ENCODE measurements around the gene AUTS2. TPM values are rescaled to one million over a fixed set of nuclear protein-coding genes. Genes with fewer than 3 reads are reported as not detected.

Gene AUTS2
- polyA plus RNA-seq, 3 donors, result 0.08 to 0.35 TPM; not detected in 1

- Histone ChIP-seq H3K4me2 (replicated peaks; ENCODE audit: extremely low read depth, low read length, poor library complexity, severe bottlenecking) (no peak overlapping the region), H3K27ac (ENCODE audit: low read depth in 1 of 2, low read length in 2 of 2) (no peak overlapping the region), H3K36me3 (replicated peaks in 1 of 2; ENCODE audit: control insufficient read depth in 1 of 2, insufficient read depth in 2 of 2, low read length in 2 of 2) (no peaks in the 10 kb centered on the region), H3K79me2 (ENCODE audit: insufficient read depth, low read length) (no peaks in the 10 kb centered on the region), H3K27me3 (ENCODE audit: control insufficient read depth in 2 of 2, insufficient read depth in 2 of 2, low read length in 2 of 2) (no peaks in the 10 kb centered on the region), H3K4me1 (ENCODE audit: control insufficient read depth in 1 of 2, insufficient read depth in 2 of 2, low read length in 2 of 2) (no peaks in the 10 kb centered on the region), H3K4me3 (replicated peaks in 1 of 3; ENCODE audit: low read depth in 2 of 3, low read length in 3 of 3) (no peak overlapping the region), H2AFZ (ENCODE audit: insufficient read depth, low read depth, low read length, poor library complexity, severe bottlenecking) (no peak overlapping the region), H3K9ac (ENCODE audit: insufficient read depth, low read length, poor library complexity, severe bottlenecking) (no peak overlapping the region), H3K9me3 (replicated peaks in 1 of 2; ENCODE audit: control insufficient read depth in 1 of 2, insufficient read depth in 1 of 2, low read length in 2 of 2) (peaks cover 0 to 4% of the 10 kb centered on the region in 2 donors), H4K20me1 (ENCODE audit: insufficient read depth, low read length) (no peaks in the 10 kb centered on the region)
- no peak for TF ChIP-seq CTCF (IDR thresholded peaks at IDR 0.05)
- no peaks in the 10 kb centered on the region for H3K27me3 Mint-ChIP-seq (ENCODE audit: low read depth in 3 of 3)
- intact Hi-C loops (cut with micrococcal nuclease), result no loop called here
- WGBS (ENCODE audit: insufficient coverage), result 70% methylated on average over 4 of the region's 8 CpGs
- DNase-seq, result no peak
- no peak overlapping the region for H3K4me3 Mint-ChIP-seq
- H3K9me3 Mint-ChIP-seq, result peaks cover 0 to 2% (median 0%) of the 10 kb centered on the region in 7 donors
- H3K36me3 Mint-ChIP-seq, result no peaks in the 10 kb centered on the region
- no peaks in the 10 kb centered on the region for H3K4me1 Mint-ChIP-seq
- H3K27ac Mint-ChIP-seq, result no peak overlapping the region
Measured at GRCh38 chr7:70659263-70659662, 1061.0 kb downstream of the AUTS2 start.

DNA sequence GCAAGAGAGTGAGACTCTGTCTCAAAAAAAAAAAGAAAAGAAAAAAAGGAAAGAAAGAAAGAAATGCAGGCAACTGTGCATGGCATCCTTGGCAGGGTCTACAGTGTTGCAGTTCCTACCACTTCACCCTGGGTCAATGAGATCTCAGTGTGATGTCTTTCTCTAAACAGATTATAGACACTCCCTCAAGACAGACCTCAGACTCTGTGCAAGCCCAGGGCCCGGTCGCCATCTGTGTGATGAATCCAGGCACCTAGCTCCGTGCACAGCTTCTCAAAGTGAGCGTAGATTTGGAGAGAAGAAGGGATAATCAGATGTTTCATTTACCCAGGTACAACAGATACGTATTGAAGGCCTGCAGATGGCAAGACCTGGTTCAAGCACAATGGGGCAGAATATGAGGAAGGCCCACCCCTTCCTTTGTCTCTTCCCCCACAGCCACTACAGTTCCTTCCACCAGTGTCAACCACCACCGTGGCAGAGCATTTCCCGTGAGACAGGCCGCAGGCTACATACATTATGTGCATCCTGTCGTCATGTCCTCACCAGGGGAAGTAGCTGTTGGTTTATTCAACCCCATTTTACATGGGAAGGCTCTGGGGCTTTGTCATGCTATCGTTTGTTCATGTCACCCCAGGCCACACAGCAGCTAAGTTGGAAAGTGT, 1062.0 kb downstream of the AUTS2 start:
- H3K4me1 ChIP-seq (ENCODE audit: control insufficient read depth in 1 of 2, insufficient read depth in 2 of 2, low read length in 2 of 2), result no peaks in the 10 kb centered on the region
- H4K20me1 ChIP-seq (ENCODE audit: insufficient read depth, low read length), result no peaks in the 10 kb centered on the region
- no peaks in the 10 kb centered on the region for H3K36me3 ChIP-seq (replicated peaks in 1 of 2; ENCODE audit: control insufficient read depth in 1 of 2, insufficient read depth in 2 of 2, low read length in 2 of 2)
- no peak overlapping the region for H2AFZ ChIP-seq (ENCODE audit: insufficient read depth, low read depth, low read length, poor library complexity, severe bottlenecking)
- peaks cover 0 to 4% of the 10 kb centered on the region in 2 donors for H3K9me3 ChIP-seq (replicated peaks in 1 of 2; ENCODE audit: control insufficient read depth in 1 of 2, insufficient read depth in 1 of 2, low read length in 2 of 2)
- no peak for DNase-seq
- Mint-ChIP-seq H3K27me3 (ENCODE audit: low read depth in 3 of 3) (no peaks in the 10 kb centered on the region), H3K36me3 (no peaks in the 10 kb centered on the region), H3K4me3 (no peak overlapping the region), H3K4me1 (no peaks in the 10 kb centered on the region), H3K27ac (no peak overlapping the region), H3K9me3 (peaks cover 0 to 2% (median 0%) of the 10 kb centered on the region in 7 donors)
- no peak overlapping the region for H3K4me3 ChIP-seq (replicated peaks in 1 of 3; ENCODE audit: low read depth in 2 of 3, low read length in 3 of 3)
- WGBS (ENCODE audit: insufficient coverage), result 92% methylated on average over 7 of the region's 10 CpGs
- intact Hi-C loops (cut with micrococcal nuclease), result no loop called here
- H3K27ac ChIP-seq (ENCODE audit: low read depth in 1 of 2, low read length in 2 of 2), result no peak overlapping the region
- no peaks in the 10 kb centered on the region for H3K79me2 ChIP-seq (ENCODE audit: insufficient read depth, low read length)
- no peak for TF ChIP-seq CTCF (IDR thresholded peaks at IDR 0.05)
- H3K9ac ChIP-seq (ENCODE audit: insufficient read depth, low read length, poor library complexity, severe bottlenecking), result no peak overlapping the region
- H3K27me3 ChIP-seq (ENCODE audit: control insufficient read depth in 2 of 2, insufficient read depth in 2 of 2, low read length in 2 of 2), result no peaks in the 10 kb centered on the region
- H3K4me2 ChIP-seq (replicated peaks; ENCODE audit: extremely low read depth, low read length, poor library complexity, severe bottlenecking), result no peak overlapping the region

Measured in CD14-positive monocyte (primary cell).